ENCODE measurements around the gene MPHOSPH6.
"Not testable (repeated sequence)": the region's sequence is repeated elsewhere in the genome, so short reads cannot be mapped to it uniquely, and the experiment has no call there.

The MPHOSPH6 gene

DNA sequence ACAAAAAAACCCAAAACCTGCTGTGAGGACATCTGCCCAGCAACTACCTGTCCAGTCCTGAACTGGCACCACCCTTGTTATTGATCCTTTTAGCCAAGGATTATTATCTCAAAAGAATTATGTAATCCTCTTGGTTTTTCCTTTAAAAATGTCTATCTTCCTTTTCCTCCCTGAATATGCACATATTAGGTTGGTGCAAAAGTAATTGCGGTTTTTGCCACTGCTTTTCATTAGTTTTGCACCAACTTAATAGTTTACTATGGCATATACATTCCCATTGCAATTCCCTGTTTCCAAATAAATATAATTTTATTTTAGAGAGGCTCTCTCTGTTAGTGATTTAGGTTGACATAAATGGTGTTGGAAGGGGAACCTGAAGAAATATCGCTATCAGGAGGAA lies 51.3 kb downstream of the MPHOSPH6 start:
- DNase-seq (ENCODE audit: low read depth in 2 of 2) = no peak

- DNase-seq (ENCODE audit: low read depth in 2 of 2) = no peak
These were observed 53.5 kb downstream of the MPHOSPH6 start for GRCh38 chr16:82116535-82116934.

- DNase-seq (ENCODE audit: low read depth in 2 of 2) = no peak
These were observed 56.3 kb downstream of the MPHOSPH6 start for GRCh38 chr16:82113741-82114140.

- DNase-seq (ENCODE audit: low read depth in 2 of 2) = no peak
These were observed 58.1 kb downstream of the MPHOSPH6 start for GRCh38 chr16:82111944-82112343.

GRCh38 chr16:82109266-82109665 lies 60.8 kb downstream of the MPHOSPH6 start:
- DNase-seq (ENCODE audit: low read depth in 2 of 2) = not testable (repeated sequence)

- no peak for DNase-seq (ENCODE audit: low read depth in 2 of 2)
These were observed 61.2 kb downstream of the MPHOSPH6 start for GRCh38 chr16:82108774-82109173.

DNA sequence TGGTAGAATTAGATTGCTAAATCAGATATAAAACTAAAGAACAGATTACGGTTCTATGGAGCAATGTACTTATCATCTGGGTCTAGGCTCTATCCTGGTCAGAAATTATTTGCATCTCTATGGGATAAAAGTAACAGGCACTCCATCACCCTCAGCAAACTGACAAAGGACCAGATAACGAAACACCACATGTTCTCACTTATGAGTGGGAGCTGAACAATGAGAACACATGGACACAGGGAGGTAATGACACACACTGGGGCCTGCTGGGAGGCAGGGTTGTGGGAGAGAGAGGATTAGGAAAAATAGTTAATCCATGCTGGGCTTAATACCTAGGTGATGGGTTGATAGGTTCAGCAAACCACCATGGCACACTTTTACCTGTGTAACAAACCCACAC lies 61.9 kb downstream of the MPHOSPH6 start:
- DNase-seq (ENCODE audit: low read depth in 2 of 2) = no peak

DNA sequence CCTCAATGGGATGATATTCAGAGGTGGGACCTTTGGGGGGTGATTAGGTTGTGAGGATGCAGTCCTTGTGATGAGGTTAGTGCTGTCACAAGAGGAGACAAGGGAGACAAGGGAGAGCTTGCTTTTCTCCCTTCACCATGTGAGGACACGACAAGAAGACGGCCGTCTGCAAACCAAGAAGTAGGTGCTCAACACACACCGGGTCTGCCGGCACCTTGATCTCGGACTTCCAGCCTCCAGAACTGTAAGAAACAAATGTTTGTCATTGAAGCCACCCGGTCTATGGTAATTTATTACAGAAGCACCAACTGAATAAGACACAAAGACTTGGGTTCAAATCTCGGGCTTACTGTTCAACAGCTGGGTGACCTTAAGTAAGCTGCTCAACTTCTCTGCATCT lies 64.9 kb downstream of the MPHOSPH6 start:
- no peak for DNase-seq (ENCODE audit: low read depth in 2 of 2)

All from stimulated activated CD4-positive, alpha-beta T cell treated with anti-CD3 and anti-CD28 coated beads, Interleukin-1b, Interleukin-23, amount 100 ng/mL, for 1 hour (primary cell).